ENCODE results near the gene MTCL3.

- TF ChIP-seq CTCF (IDR thresholded peaks at IDR 0.05), result no peak
- TF ChIP-seq POLR2AphosphoS5 (IDR thresholded peaks at IDR 0.05; ENCODE audit: low read depth, low read length), result no peak
Observed at GRCh38 chr6:127482325-127482724, 36.8 kb downstream of the MTCL3 start.
